GM11168 (cell line): ENCODE data around the gene STYXL2.

Source experiments
- in situ Hi-C: fragments of 300-500 bp; cut with MboI; formaldehyde crosslinking; loops from one replicate; pipeline ENCODE4 v1.12.0; 2022; ENCODE audit warnings: low sequenced_read_pairs; ENCODE audit not compliant: unreplicated experiment

STYXL2 gene

DNA sequence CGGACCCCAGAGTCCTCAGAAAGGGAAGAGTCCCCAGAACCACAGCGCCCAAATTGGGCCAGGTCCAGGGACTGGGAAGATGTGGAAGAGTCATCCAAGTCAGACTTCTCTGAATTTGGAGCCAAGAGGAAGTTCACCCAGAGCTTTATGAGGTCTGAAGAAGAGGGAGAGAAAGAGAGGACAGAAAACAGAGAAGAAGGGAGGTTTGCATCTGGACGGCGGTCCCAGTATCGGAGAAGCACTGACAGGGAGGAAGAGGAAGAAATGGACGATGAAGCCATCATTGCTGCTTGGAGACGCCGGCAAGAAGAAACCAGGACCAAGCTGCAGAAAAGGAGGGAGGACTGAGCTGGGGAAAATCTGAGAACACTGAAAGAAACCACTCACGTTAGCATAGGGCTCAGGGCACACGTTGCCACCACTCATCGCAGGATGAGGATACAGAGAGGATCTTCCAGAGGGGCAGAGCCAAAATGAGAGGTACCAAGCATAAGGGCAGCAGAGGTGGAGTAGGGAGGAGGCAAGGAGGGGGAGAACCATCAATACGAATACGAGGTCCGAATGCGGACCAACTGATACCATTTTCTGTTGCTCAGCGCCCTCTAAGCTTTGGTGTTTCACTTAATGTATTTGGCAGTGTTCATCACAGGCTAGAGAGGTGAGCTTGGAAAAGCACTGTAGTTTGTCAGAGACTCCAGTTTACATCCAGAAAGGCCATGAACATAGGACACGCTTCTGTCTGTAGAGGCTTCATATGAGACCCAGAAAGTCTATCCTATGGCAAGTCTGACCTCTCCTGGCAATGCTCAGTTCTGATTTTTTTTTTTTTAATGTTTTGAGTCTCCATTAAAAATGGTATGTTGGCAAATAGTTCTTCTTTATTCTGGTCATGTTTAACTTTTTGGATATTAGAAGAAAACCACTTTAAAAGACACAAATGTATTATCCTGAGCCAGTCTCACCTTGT lies 34.7 kb downstream of the STYXL2 start:
- in situ Hi-C loops: no loop called here

DNA sequence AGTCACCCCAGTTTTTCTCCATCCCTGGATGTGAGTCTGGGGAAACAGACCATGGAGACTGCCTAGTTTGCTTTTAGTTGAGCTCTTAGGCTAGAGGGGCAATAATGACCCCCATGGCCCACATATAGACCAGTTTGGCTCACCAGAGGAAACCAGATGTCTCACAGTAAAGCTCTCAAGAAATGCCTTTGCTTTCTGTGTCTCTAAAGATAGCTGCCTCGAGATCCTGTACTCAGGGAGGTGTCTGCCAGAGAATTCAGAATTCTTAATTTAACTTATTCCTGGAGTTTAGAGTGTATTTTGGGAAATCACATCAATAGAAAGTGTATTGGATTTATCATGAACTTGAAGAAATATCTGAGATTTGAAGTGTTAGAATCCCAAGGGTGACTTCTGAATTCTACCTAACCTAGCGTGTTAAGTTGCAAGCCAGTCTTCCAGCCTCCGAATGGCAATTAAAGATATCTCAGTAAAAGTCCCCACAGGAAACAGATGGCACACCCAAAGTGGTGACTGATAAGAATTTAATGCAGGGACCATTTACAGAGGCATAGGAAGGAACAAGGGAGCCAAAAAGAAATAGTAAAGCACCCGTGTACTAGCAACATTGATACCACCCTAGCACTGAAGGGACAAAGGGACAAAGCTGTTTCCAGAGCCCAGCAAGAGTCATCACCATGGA lies 37.1 kb downstream of the STYXL2 start:
- in situ Hi-C loops: no loop called here

DNA sequence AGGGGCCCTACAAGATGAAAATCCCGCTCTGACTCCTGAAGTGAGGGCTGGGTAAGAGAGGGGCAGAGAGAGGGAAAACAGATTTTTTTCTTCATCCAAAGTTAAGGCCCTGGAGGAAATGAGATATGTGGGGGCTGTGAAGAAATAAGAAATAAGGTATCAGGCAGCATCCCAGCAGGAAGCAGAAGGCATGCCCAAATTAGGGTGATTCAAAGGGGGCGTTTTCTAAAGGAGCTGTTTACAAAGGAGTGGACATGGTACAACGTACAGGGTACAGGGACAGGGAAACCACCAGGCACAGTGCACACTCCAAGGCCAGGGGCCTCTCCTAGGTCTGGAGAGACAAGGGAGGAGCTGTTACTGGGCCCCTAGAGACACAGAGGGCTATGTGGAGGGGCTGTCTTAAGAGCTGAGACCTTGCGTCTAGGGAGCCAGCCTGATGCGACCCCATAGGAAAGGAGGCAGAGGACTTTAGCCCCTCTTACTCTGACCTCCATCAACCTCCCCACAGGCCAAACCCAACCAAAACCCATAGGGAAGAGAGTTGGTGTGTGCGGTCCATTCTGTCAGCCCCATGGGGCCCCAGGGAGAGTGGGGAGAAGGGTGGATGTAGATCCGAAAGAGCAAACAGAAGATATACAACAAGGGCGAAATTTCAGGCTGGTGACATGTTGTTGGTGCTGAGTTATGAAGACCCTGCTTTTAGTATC lies 38.6 kb downstream of the STYXL2 start:
- in situ Hi-C loops: no loop called here

DNA sequence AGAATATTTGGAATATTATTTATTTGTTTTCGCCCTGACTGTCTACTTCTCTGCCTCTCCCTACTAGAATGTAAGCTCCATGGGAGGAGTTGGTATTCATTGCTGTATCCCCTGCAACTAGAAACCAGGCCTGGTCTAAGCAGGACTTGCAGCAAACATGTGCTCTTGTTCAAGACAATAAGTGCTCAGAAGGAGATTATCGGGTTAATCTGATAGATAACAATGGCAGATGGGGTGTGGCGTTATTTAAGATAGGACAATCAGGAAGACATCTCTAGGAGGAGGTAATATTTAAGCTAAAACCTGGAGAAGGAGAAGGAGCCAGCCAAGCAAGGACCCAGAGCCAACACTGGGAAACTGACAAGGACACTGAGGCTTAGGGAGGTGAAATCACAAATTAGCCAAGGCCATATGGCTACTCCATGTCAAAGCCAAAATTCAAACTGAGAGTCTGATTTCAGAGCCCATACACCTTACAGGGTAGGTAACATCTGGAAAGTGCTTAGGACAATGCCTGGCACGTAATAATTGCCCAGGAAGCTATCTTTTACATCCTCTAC lies 41.5 kb downstream of the STYXL2 start:
- in situ Hi-C loops: no loop called here

DNA sequence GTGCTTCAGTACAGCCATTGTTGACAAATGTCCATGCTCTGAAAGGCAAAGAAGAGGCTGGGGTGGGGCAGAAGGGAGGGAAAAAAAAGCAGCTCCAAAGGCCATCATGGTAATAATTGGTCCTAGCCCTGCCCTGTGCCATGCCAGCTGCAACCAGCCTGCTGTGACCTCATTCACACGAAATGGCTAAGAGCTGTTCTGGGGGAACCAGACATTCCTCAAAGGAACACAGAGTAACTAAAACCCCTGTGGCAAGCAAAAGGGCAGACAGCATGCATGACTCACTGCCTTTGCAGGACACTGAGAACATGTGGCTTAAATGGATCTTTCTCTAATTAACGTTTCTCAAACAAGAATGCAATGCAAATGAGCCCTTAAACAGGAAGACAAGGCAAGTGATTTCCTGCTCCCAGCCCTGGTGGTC lies 42.3 kb downstream of the STYXL2 start:
- in situ Hi-C loops: no loop called here

DNA sequence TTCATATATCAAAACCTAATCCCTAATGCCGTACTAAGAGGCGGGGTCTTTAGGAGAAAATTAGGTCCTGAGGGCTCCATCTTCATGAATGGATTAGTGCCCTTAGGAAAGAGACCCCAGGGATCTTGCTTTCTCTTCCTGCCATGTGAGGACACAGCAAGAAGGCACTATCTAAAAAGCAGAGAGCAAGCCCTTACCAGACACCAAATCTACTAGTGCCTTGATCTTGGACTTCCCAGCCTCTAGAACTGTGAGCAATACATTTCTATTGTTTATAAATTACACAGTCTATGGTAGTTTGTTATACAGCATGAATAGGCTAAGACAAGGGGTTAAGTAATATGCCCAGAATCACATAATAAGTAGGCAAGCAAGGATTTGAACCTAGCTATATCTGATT lies 42.9 kb downstream of the STYXL2 start:
- in situ Hi-C loops: no loop called here

- in situ Hi-C loops: no loop called here
Measured at GRCh38 chr1:167137332-167137781, 43.5 kb downstream of the STYXL2 start.

GRCh38 chr1:167137793-167138510 lies 44.1 kb downstream of the STYXL2 start:
- in situ Hi-C loops: no loop called here

GRCh38 chr1:167138703-167139102 lies 44.8 kb downstream of the STYXL2 start:
- in situ Hi-C loops: no loop called here

DNA sequence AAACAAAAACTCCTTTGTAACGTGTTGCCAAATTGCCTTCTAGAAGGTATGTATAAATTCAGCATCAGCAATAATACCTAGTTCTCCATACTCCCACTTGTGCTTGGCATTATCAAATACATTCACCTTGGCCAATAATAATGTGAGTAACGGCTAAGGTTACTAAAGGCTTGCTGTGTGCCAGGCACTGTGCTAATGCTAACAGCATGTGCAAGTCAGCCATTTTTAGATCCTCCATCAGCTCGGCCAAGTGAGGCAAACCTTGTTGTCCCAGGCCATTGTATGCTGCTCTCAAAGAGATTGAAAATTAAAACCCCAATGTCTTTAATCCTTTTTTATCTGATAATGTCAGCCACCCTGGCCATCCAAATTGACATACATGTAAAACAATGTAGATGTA lies 48.1 kb downstream of the STYXL2 start:
- in situ Hi-C loops: no loop called here
